GM12873 (cell line): ENCODE data around the gene WDR59.

Experiments
- TF ChIP-seq, protein P1 (sequence below): IDR thresholded peaks from 2 replicates; pipeline ENCODE4 v1.5.1; 2012; ENCODE audit warnings: low read depth, mild to moderate bottlenecking, moderate library complexity, low read length, control low read depth; ENCODE audit not compliant: insufficient read depth; ENCODE audit errors: missing control alignments

WDR59 gene

DNA sequence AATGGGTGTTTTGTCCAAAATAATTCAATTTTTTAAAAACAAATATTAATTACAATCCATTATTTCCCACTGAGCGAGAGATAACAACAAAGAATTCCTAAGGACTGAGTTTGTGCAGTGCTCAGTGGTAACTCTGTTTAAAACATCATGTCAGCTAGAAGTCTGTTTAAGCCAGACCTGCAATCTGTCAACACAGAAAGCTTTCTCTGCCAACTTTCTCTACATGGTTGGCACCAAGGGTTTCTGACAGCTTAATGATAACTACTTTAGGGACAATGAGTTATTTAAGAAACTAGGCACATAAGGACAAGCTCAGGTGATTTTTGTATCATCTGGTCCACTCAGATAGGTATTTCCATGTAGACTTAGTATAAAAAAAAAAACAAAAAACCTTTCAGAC is 81.8 kb downstream of the WDR59 start:
- TF ChIP-seq, protein P1, sequence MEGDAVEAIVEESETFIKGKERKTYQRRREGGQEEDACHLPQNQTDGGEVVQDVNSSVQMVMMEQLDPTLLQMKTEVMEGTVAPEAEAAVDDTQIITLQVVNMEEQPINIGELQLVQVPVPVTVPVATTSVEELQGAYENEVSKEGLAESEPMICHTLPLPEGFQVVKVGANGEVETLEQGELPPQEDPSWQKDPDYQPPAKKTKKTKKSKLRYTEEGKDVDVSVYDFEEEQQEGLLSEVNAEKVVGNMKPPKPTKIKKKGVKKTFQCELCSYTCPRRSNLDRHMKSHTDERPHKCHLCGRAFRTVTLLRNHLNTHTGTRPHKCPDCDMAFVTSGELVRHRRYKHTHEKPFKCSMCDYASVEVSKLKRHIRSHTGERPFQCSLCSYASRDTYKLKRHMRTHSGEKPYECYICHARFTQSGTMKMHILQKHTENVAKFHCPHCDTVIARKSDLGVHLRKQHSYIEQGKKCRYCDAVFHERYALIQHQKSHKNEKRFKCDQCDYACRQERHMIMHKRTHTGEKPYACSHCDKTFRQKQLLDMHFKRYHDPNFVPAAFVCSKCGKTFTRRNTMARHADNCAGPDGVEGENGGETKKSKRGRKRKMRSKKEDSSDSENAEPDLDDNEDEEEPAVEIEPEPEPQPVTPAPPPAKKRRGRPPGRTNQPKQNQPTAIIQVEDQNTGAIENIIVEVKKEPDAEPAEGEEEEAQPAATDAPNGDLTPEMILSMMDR = no peak

DNA sequence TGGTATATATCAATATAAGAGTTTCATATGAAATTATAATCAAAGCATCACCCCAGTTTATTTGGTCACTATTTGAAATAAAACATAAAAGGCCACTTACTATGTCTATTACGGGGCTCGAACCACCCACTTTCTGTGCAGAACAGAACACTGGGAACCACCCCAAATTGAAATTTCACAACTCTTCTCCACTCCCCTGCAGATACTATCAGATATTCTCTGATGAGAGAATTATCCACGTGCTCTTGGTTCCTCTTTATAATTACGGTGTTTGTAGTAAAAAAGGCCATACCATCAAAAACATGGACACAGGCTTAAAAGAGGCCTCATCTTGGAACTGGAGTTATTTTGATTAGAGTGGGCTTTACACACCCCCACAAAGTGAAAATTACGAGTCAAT is 82.8 kb downstream of the WDR59 start:
- TF ChIP-seq, protein P1 = no peak

DNA sequence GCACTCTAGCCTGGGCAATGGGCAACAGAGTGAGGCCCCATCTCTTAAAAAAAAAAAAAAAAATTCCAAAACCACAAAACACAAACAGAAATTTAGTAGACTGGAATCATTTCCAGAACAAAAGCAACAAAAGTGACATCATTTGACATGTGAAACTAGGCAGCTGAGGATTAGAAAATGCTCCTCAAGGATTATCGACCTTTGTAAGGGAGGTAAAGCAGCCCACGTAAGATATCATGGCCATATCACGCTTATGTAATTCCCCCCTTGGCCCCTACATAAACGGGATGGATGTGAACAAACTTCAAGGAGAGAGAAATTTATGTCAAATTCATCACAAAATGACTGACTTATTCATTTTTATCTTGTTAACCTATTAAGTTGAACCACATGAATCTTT is 83.3 kb downstream of the WDR59 start:
- TF ChIP-seq, protein P1 = no peak

DNA sequence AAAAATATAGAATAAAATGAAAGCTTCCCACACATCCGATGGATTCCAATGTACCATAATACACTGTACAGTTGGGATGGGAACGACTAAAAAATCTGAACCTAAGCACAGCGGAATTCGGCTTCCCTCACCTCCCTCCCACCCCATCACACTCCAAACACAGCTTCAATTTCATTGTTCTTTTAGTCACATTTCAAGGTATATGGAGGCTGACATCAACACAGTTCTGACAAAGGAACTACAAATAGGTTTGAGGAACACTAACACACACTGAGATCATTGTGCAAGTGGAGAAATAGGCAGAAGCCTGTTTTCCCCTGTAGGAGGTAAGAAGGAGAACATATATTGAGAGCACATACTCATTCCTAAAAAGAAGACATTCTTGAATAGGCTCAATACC is 85.1 kb downstream of the WDR59 start:
- TF ChIP-seq, protein P1 = no peak

DNA sequence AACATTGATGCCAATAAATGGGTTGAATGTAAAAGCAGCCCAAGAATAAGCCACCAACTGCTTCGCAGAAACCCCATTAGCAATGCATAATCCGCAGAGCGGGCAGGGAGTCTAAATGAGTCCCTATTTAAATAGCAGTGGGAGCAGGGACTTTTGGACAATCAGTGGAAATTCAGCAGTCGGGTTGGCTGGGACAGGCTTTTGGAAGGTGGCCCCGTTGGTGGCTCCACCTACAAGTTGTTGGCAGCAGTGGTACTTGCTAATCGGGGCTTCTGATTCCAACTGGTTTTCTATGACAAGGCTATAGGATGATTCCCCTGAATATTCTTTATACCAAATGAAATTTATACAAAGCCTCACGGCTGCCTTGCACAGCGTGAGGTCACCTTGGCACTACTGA is 86.3 kb downstream of the WDR59 start:
- TF ChIP-seq, protein P1 = no peak

DNA sequence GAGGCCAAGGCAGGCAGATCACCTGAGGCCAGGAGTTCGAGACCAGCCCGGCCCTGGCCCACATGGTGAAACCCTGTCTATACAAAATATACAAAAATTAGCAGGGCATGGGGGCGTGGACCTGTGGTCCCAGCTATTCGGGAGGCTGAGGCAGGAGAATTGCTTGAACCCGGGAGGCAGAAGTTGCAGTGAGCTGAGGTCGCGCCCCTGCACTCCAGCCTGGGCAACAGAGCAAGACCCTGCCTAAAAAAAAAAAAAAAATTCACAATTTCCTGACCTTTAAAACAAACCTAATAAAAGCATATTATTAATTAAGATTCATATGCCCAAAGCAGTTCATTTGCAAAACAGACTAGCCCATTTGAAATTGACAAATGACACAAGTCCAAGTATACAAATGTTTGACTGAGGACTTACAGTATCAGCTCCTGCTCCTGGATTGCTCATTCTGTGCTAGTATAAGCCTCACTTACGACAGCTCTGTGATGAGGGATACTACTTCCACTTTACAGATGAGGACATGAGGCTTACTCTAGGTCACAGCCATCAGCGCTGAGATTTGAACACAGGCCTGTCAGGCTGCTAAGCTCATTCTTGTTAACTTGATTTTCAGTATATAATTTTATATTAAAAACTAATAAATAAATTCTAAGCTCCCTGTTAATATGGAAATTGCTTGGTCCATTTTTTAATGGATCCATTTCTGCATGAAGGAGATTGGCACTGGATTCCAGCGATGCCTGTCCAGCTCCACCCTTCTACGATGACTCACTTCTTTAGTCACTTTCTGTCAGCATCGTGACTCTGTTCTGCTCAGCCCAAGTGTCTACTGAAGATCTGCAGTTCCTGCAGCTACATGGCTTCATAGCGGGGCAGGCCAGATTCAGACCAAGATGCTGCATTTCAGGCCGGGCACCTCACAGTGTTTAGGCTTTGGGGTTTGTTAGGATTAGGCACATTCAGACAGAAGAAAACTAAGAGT is 88.2 kb downstream of the WDR59 start:
- TF ChIP-seq, protein P1 = no peak

DNA sequence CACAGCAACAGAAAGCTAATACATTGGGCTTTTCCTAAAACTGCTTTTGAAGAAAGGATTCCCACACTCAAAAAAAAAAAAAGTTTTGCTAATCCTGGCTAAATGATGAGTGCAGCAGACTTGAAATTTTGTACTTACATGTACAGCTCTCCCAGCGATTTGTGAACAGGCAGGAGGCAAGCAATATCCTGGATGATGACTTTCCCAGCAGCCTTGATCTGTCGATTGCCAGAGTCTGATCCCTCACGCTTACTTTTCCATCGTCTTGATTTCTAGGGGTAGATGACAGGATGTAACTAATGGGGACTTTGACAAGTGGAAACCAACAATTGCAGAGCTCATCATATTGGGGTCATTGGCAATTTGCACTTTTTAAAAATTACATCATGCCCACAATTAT is 91.4 kb downstream of the WDR59 start:
- TF ChIP-seq, protein P1 = no peak
